Mucosa of gallbladder (tissue), 1 donor: Measurements from ENCODE around the gene MIGA2. TPM values are rescaled to one million over a fixed set of nuclear protein-coding genes. Genes with fewer than 3 reads are reported as not detected.
"Not testable (repeated sequence)": the region's sequence is repeated elsewhere in the genome, so short reads cannot be mapped to it uniquely, and the experiment has no call there.

Source experiments
- DNase-seq: peaks from one replicate; pipeline ENCODE4 v3.0.0-alpha.2; 2020; ENCODE audit warnings: low spot score
- total RNA-seq: library from RNA; stranded (reverse); gene quantifications from one replicate; pipeline ENCODE4 v1.2.1, GENCODE V29; 2021
- donor health status: DM: no; HTN: no; CAD: no.

Gene MIGA2
- total RNA-seq, 1 donor from 2014 or later: 67.3 TPM

DNA sequence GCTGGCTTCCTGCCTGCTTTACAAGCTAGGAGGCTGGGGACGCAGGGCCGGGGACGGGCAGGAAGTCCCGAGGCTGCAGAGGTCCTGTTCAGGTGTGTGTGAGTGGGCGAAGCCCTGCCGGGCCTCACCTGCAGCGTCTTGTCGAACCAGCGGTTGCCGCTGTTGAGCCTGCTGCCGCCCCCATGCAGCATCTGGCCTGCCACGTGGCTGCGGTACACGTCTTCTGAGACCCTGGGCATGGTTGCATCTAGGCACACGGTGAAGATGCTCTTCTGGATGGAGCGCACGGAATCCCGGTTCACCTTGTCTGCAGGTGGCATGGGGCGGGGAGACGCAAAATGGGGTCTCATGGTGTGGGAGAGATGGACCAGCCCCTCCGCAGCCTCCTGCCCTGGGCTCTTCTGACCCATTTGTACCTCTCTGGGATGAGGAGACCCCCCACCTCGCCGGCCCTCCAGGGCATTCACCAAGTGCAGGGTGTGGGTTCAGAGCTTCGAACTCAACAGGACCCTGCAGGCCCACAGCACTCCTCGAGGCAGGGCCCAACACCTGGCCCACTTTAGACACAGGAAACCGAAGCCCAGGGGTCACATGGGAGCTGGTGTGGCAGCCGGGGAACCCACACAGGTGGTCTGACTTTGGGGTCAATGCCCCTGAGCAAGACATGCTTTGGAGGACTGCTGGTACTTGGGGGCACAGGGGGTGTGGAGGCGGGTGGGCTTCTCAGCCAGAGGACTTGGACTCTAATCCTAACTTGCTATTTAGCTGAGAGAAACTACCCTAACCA is 64.2 kb downstream of the MIGA2 start:
- DNase-seq: no peak

DNA sequence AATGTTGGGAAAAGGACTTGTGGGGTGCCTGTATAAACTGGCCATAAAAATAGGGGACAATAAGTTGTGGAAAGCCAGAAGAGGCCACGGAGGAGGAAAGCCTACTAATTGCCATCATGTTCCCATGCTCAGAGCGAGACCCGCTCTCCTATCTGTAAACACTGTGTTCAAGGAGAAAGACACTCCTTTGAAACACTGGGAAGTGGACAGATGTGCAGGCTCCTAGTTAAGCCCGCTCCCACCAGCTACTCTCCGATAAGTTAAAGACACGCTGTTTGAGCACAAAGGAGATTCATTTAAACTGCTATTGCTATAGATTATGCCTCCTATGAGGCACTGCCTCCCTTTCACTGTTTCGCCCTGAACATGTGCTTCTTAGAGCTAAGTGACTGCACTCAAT is 64.9 kb downstream of the MIGA2 start:
- no peak for DNase-seq

DNA sequence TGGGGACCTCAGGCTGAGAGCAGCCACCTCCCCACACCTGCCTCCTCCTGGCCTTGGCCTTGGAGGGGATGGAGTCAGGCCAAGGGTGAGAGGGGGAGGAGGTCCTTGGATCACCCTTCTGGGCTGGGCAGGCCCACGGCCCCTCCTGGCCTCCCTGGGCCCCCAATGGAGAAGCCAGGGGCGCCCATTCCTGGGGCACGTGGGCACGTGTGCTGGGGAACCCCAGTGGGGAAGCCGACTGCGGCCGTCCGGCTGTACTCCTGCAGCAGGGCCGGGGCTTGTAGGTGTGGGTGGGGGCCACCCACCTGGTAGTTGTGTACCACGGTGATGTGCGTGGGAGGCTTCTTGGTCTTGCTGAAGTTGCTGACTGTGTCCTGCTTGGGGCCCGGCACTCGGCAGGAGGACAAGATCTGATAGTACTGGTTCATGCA is 65.7 kb downstream of the MIGA2 start:
- no peak for DNase-seq

DNA sequence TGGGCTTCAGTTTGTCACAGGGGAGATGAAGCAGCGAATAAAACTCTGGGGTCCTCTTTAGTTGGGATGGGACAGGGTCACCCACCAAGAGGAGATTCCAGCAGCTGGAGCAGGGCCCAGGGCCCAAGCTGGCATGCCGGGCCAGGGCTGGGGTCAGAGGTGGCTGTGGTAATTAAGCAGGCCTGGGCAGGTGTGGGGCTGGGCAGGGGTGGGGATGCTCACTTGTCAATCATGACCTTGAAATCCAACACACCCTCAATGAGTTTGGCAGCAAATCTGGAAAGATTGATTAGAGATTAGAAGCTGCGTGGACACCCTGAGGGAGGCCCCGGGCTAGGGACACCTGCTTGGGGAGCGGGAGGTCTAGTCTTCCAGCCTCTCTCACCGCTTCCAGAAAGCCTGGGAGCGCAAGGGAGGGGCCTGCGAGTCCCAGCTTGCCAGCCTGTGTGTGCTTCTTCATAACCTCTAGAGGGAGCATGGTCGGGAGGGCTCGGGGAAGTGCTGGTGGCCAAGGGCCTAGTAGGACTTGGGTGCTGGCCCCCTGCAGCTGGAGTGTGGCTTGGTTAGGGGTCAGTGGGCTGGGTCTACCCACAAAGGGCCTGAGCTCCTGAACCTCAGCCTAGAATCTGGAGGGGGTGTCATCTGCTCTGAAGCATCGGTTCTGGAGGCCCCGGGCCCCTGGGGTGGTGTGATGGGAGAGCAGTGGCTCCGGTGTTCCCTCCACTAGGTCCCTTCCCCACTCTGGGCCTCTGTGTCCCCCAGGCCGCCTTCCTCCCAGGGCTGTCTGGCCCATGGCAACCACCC is 66.6 kb downstream of the MIGA2 start:
- peak; percentile 28 for DNase-seq

DNA sequence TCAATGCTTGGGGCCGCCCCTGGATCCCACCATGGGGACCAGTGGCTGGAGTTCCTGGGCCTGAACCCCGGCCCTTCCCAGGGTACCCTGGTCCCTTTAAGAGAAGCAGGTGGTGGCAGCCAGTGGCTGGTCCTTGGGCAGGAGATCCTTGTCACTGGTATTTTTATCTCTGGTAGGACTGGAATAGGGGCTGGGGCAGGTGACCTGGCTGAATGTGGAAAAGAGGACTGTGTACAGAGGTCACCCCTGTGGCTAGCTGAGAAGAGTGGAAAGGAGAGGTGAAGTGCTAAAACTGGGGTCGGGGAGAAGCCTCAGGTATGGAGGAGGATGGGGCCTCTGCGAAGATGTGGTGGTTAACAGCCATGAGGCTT is 67.2 kb downstream of the MIGA2 start:
- no peak for DNase-seq

DNA sequence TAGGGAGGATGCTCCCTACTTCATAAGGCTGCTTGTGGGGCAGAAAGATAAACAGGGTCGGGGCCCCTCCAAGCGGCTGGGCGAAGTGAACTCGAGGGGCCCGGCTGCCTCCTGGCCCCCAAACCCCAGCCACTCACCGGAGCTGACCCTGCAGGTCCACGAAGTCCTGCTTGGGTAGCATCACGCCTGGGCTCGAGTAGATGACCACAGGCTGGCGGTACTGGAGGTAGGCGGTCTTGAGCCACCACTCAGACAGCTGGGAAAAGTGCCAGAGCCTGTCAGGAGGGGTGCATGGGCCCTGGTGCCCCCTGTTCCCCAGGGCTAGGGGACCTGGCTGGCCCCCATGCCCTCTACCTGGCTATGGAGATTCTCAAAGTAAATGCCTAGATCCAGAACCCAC is 67.6 kb downstream of the MIGA2 start:
- no peak for DNase-seq

DNA sequence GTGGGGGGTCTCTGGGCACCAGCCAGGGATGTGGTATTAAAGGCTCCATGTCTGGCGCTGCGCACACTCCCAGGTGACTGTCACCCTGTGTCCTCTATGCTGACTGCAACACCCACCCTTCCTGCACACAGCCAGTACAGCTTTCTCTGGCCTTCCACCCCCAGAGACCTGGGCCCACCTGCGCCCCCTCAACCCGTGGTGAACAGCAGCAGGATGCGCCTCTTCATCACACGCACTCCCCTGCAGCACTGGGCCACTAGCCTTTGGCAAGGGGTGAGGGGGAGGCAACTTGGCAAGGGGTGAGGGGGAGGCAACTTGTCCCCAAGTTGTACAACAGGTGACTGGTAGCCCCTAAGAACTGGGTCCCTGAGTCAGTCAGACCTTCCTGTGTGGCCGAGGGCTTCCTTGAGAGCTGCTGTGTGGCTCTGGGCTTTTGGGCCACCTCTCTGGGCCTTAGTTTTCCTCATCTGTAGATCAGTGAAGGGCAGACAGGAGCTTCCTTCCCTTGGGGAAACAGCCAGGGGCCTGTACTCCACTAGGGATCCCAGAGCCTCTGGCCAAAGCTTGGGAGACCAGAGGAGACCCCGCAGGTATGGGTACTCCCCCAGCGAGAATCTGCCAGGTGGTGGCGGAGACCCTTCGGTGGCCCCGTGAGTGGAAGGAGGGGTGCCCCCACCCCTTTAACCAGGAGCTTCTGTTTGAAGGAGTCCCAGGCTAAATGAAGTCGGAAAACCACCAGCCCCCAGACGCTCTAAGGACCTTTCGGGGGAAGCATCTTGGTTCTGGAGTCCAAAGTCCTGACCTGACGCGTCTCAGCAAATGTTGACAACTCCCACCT is 69.7 kb downstream of the MIGA2 start:
- no peak for DNase-seq

DNA sequence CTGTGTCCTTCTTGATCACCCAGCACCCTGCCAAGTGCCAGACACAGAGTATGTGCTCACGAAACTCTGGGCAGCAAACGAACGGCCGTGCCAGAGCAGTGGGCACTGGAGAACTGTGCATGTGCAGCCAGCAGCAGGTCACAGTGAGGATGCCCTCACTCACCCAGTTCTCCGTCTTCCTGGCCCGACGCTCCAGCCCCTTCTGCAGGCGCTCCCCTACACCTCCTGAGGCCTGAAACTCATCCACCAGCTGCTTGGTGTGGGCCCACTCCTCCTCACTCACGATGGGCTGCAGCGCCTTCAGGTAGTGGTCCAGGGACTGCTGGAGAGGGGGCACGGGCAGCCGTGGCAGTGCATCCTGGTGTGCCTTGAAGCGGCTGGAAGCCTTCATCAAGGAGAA is 71.2 kb downstream of the MIGA2 start:
- no peak for DNase-seq

DNA sequence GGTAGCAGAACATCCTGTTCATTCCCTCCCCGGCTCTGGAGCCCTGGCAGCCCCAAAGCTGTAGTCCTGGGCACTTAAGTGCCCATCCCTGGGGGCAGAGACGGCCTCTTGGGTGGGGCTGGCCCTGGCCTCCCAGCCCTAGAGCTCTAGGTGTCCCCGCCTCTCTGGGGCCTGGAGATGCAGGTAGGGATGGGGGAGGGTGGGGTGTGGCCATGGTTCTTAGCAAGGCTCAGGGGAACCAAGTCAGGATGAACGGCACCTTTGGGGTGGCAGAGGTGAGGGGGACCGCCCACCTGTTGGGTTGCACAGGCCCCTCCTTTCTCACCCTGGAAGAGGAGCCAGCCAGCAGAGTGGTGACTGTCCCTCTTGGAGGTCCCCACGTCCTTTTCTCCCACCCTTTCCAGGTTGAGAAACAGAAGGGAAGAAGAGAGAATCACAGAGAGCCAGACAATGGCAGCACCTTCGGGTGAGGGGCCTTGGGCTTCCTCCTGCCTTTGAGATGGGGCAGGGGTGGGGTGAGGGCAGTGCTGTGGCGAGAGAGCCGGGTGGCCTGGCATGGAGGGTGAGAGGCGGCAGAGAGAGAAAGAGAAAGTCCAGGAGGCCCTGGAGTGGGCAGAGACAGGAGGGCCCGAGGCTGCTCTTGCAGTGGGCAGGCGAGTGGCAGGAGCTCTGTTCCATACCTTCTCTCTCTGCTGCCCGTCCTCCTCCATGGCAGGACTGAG is 71.8 kb downstream of the MIGA2 start:
- DNase-seq: no peak

DNA sequence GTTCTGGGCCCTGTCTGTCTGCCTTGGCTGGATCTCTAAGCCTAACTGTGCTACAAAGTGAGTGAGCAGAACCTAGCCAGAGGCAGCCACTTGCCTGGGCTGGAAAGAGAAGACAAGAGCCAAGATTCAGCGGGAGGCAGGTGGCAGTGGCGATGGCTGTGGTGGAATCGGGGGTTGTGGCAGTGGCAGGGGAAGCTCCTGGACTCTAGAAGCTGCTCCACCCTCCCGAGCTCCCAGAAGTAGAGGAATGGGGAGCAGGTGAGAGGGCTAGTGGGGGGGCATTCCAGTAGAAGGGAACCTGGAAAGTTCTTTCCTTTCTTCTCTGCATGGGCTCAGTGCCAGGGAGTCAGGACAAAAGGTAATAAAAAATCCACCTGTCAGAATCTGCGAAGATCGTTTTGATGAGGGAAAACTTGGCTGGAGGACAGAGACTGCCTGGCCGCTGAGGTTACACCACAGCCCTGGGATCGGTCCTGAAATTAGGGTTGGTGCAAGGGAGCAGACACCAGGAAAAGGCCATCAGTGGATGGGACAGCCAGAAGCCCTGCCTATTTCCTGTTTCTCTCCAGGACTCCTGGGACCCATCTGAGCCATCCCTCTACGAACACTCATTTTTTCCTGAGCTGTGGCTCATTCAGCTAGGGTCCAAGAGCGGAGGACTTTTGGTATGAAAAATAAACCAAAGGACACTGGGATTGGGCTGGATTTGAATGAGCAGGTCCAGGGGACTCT is 72.5 kb downstream of the MIGA2 start:
- no peak for DNase-seq

DNA sequence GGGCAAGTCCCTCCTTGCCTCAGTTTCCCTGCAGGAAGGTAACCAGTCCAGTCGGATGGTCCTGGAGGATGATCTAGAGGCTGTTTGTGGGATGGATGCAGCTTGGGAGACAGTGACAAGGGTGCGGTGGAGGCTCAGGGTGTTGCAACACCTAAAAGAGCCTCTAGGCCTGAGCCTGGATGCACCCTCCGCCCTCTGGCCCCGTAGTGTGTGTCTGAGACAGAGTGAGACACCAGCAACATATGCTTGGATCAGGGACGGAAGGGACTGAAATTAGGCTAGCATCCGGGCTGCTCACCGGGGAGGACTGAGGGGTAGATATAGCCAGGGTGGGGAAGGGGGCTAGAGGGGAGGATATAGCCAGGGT is 73.1 kb downstream of the MIGA2 start:
- no peak for DNase-seq

DNA sequence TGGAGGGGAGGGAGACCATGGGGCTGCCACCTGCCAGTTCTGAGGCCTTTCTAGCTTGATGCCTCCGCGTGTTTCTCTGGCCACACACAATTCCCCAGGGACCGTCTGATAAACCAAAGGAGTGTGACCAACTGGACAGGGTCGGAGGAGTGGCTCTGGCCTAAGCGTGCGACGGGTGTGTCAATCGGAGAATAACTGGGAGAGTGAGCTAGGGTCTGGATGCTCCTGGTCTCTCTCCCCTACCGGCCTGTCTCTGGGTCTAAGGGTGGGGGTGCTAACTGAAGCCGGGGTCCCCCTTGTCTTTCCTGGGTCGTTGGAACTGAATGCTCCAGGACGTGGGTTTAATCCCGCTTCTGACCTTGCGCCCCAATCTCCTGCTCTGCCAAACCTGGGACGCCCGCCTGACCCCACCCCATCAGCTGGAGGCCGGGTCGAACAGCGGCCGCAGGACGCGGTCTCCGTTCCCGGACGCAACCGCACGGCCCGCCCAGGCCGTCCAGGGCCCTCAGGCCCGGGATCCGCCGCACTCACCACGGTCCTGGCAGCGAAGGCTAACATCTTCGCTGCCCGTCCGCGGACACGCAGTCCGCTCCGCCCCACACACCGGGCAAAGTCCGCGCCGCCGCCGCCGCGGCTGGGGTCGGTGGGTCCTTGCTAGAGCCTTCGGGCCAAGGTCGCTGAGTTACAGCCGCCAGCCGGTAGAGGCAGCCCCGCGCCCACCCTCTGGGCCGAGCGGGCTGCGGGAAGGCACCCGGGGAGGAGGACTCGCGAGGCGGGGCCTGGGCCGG is 73.7 kb downstream of the MIGA2 start:
- DNase-seq: peak; percentile 16

DNA sequence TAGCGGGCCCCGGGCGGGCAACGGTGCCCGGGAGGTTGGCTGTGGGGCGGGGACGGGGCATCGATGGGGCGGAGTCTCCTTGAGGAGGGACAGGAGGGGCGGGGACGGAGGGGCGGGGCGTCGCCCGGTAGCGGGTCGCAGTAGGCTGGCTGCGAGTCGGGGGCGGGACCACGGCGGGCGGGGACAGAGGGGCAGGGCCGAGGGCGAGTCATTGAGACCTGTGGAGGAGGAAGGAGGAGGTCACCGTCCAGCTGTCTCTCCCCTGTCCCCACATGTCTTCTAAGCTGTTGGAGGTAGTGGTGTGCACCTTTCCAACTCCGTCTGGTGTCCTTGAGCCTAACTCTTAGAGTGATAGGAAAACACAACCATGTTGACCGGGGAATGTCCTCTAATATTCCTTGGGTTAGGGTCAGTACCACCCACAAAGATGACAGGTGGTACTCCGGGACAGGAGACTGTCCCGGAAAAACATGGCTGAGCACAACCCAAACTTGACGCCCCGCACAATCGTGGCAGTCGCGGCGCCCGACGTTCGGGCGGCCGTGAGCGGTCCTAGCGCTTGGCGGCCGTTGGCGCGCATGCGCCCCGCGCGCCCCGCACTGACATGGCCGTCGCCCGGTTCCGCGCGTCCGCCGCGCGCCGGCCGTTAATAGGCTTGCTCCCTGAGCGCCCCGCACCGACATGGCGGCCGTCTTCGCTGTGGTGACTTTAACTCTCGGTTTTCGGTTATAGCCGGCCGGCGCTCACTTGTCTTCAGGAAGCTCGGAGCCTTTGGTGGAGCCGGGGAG is 74.5 kb downstream of the MIGA2 start, which contains the start of the genes CRAT and PTPA:
Gene CRAT, minus strand, starts transcription at position 54 of the 788 bp plus-strand sequence. CDS start 284 bp downstream, outside the sequence.
Gene PTPA, plus strand, starts transcription at position 676 of the 788 bp plus-strand sequence. CDS start 186 bp downstream, outside the sequence.
- DNase-seq: peak; percentile 96

DNA sequence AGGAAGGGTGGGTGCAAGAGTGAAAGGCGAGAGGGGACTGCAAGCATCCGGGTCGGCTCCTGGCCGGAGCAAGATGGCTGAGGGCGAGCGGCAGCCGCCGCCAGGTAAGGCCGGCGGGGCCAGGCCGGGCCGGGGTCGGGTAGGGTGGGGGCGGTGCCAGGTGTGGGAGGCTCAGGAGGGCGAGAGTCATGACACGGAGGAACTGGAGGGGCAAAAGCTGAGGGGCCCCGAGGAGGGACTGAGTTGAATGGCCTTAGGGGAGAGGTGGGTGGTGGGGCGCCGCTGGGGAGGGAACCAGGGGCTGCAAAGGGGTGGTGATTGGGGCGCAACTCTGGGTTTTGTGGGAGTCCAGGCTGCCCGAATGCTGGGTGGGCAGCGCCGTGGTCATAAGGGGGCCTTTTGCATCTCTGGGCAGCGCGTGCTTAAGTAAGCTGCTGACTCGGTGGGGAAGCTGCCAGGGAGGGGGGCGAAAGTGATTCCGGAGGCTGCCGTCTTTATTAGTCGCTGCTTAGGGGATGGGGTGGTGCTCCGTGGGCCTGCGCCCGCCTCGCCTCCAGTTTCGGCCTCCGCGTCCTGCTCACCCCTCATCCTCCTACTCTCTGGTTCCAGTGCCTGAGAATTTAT is 75.2 kb downstream of the MIGA2 start:
- no peak for DNase-seq

DNA sequence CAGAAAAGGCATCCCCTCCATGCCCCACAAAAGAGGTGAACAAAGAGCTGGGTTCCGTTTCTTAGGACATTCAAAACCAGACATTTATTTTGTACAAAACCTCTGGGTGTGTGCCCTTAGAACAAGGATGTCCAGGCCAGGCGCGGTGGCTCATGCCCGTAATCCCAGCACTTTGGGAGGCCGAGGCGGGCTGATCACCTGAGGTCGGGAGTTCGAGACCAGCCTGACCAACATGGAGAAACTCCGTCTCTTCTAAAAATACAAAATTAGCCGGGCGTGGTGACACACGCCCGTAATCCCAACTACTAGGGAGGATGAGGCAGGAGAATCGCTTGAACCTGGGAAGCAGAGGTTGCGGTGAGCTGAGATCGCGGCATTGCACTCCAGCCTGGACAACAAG is 76.1 kb downstream of the MIGA2 start:
- not testable (repeated sequence) for DNase-seq

DNA sequence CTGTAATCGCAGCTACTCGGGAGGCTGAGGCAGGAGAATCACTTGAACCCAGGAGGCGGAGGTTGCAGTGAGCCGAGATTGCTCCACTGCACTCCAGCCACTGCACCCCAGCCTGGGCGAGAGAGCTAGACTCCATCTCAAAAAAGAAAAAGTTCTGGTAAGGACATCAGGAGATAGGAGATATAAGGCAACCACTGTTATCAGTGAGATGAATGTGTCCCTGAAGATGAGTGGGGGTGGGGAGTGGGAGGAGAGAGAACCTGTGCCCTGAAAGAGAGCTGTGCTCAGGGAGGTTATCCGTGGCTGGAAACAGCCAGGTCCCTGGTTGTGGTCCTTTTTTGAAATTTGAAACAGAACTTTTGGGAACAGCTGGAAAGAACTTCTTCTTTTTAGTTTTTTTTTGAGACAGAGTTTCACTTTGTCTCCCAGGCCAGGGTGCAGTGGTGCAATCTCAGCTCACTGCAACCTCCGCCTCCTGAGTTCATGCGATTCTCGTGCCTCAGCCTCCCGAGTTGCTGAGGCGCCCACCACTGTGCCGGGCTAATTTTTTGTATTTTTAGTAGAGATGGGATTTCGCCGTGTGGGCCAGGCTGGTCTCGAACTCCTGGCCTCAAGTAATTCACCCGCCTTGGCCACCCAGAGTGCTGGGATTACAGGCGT is 77.3 kb downstream of the MIGA2 start:
- no peak for DNase-seq

DNA sequence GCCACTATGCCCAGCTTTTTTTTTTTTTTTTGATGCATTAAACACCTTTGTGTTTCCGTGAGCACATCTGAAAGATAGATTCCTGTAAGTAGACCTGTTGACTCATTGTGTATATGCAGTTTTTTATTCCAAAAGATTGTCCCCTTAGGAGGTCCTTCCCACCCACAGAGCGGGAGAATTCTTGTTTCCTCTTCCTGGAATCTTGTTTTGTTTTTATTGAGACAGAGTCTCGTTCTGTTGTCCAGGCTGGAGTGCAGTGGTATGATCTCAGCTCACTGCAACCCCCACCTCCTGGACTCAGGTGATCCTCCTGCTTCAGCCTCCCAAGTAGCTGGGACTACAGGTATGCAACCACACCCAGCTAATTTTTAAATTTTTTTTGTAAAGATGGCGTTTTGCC is 82.4 kb downstream of the MIGA2 start:
- no peak for DNase-seq

DNA sequence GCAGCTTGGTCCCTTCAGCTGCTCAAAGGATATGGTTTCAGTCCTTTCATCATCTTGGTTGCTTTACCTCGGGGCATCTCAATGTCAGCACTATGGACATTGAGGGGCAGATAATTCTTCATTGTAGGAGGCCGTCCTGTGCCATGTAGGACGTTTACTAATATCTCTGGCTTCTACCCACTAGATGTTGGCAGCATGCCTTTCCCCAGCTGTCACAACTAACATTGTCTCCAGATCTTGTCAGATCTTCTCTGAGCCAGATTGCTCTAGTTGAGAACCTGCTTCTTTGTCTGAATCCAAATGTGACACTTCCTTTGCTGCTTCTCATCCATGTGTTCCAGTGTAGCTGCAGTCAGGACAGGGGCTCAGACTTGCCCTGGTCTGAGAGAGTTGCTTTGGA is 85.1 kb downstream of the MIGA2 start:
- DNase-seq: no peak
